HG02943 (cell line): ENCODE results near the gene ABCB8.
"Not testable (repeated sequence)": the region's sequence is repeated elsewhere in the genome, so short reads cannot be mapped to it uniquely, and the experiment has no call there.

Experiments used
- ATAC-seq: cut with Tn5 transposase; IDR thresholded peaks from one replicate; pipeline ENCODE4 v1.9.1; 2021; ENCODE audit warnings: mild to moderate bottlenecking, low read depth, moderate library complexity; ENCODE audit not compliant: unreplicated experiment

Gene ABCB8

GRCh38 chr7:150997075-150997511 lies 31.2 kb upstream of the ABCB8 start:
- ATAC-seq, result no peak

GRCh38 chr7:150997817-150998216 lies 30.4 kb upstream of the ABCB8 start:
- ATAC-seq, result no peak

- ATAC-seq, result no peak
These were observed 29.9 kb upstream of the ABCB8 start for GRCh38 chr7:150998341-150998740.

GRCh38 chr7:150999001-150999400 lies 29.2 kb upstream of the ABCB8 start:
- no peak for ATAC-seq

- ATAC-seq, result no peak
These were observed 28.6 kb upstream of the ABCB8 start for GRCh38 chr7:150999497-151000230.

DNA sequence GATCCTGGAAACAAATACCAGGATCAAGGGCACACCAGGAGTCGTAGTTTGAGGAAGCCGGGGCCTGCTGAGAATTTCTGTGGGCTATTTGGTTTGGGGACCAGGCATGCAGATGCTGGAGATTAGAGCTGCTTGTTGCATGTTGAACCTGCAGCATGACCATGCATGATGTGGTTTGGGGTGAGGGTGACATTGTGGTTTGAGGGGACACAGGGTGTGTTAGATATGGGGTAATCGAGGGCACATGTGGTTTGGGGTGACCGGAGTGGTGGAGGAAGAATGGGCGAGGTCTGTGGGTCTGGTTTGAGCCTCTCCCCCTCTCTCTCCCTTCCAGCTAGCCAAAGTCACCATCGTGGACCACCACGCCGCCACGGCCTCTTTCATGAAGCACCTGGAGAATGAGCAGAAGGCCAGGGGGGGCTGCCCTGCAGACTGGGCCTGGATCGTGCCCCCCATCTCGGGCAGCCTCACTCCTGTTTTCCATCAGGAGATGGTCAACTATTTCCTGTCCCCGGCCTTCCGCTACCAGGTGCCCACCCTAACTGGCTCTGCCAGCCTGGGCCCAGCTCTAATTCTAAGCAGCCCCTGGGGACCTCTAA lies 27.3 kb upstream of the ABCB8 start:
- ATAC-seq, result no peak

DNA sequence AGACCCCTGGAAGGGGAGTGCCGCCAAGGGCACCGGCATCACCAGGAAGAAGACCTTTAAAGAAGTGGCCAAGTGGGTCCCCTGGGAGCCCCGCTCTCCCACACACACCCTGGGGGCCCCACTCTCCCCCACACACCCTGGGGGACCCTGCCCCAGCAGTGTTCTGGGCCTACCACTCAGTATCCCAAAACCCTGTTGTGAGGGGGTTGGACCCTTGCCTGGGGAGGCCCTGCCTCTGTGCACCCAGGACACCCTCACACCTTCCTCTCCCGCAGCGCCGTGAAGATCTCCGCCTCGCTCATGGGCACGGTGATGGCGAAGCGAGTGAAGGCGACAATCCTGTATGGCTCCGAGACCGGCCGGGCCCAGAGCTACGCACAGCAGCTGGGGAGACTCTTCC lies 26.7 kb upstream of the ABCB8 start:
- ATAC-seq, result no peak

- ATAC-seq, result no peak
These were observed 24.7 kb upstream of the ABCB8 start for GRCh38 chr7:151003572-151003971.

GRCh38 chr7:151005566-151005965 lies 22.7 kb upstream of the ABCB8 start:
- ATAC-seq, result no peak

- no peak for ATAC-seq
These were observed 21.5 kb upstream of the ABCB8 start for GRCh38 chr7:151006590-151007300.

- no peak for ATAC-seq
These were observed 20.8 kb upstream of the ABCB8 start for GRCh38 chr7:151007469-151007898.

- no peak for ATAC-seq
These were observed 20.1 kb upstream of the ABCB8 start for GRCh38 chr7:151008143-151008510.

GRCh38 chr7:151008511-151009323 lies 19.5 kb upstream of the ABCB8 start:
- ATAC-seq, result no peak

GRCh38 chr7:151009327-151010036 lies 18.8 kb upstream of the ABCB8 start:
- ATAC-seq, result no peak

- no peak for ATAC-seq
These were observed 18.3 kb upstream of the ABCB8 start for GRCh38 chr7:151010037-151010306.

- no peak for ATAC-seq
These were observed 17.7 kb upstream of the ABCB8 start for GRCh38 chr7:151010307-151011096.

DNA sequence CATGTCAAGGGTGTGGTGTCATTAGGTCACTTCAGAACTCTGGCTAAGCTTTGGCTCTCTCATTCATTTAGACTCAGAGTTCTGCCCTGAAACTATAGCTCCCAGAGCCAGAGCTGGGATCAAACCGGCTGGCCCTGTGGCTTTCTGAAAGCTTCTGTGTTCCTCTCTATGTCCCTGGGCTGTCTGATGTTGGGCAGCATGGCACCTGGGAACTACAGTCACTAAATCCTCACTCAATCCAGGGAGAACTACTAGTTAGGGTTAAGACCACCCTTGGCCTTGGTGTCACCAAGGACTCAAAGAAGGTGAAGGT lies 17.2 kb upstream of the ABCB8 start:
- no peak for ATAC-seq

GRCh38 chr7:151011616-151012015 lies 16.6 kb upstream of the ABCB8 start:
- ATAC-seq, result not testable (repeated sequence)

GRCh38 chr7:151012031-151012692 lies 16.1 kb upstream of the ABCB8 start:
- no peak for ATAC-seq
